ENCODE data around the gene NAAA. TPM values are rescaled to one million over a fixed set of nuclear protein-coding genes. Genes with fewer than 3 reads are reported as not detected.

Gene NAAA
- total and polyA plus RNA-seq, 2 donors (not counting 1 experiment from before 2014, with no cell fraction given) = 51.4 to 55.2 TPM

DNA sequence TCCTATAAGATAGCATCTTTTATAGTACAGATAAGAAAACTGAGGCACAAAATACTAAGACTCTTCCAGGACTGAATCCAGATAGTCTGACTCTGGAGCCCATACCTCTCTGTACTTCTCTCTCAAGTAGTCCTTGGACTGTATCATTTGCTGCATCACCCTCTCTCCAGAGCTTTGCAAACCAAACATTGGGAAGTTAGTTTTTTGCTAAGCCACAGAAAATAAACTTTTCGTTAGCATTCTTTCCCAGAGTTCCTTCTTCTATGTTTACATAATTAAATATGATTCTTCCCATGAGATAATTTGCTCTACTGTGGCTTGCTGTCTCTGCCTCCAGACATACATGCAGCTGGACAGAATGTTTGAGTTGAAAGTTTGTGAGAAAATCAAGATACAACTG is 60.5 kb downstream of the NAAA start:
- ATAC-seq (ENCODE audit: low read depth) (no peak), DNase-seq (no peak)
- H3K4me3 ChIP-seq (ENCODE audit: control extremely low read depth in 1 of 5, extremely low read depth in 1 of 5, insufficient read depth in 1 of 5, low read depth in 2 of 5, low read length in 4 of 5) = no peak overlapping the region
- H3K9me3 ChIP-seq (ENCODE audit: control extremely low read depth in 1 of 3, control insufficient read depth in 2 of 3, insufficient read depth in 1 of 3, low read length in 2 of 3) = no peaks in the 10 kb centered on the region
- no peaks in the 10 kb centered on the region for H3K27me3 ChIP-seq (replicated peaks in 1 of 4; ENCODE audit: control extremely low read depth in 1 of 4, control insufficient read depth in 3 of 4, insufficient read depth in 4 of 4, low read length in 3 of 4)
- H3K9me3 Mint-ChIP-seq (ENCODE audit: insufficient read depth) = no peaks in the 10 kb centered on the region
- no peaks in the 10 kb centered on the region for H3K36me3 ChIP-seq (replicated peaks in 1 of 2; ENCODE audit: control extremely low read depth in 1 of 2, control insufficient read depth in 1 of 2, extremely low read depth in 1 of 2, insufficient read depth in 2 of 2, low read length in 1 of 2)
- no peaks in the 10 kb centered on the region for H4K20me1 ChIP-seq (ENCODE audit: control insufficient read depth, insufficient read depth, low read length, poor library complexity, severe bottlenecking)
- no peaks in the 10 kb centered on the region for H3K79me2 ChIP-seq (ENCODE audit: control insufficient read depth, insufficient read depth, low read length)
- no peak overlapping the region for H2AFZ ChIP-seq (ENCODE audit: insufficient read depth, low read depth, low read length, poor library complexity, severe bottlenecking)
- peaks cover 18% of the 10 kb centered on the region for H3K27me3 Mint-ChIP-seq
- no peak overlapping the region for H3K4me3 Mint-ChIP-seq
- no peak overlapping the region for H3K27ac Mint-ChIP-seq
- ChIA-PET CTCF (interaction anchor here (1.4 kb wide), 1 partner anchor 14 kb away, joined by 4 read pairs; no protein-coding TSS in a partner anchor), POLR2A (no interaction called here)
- no CpG with 5 or more reads among the region's 1 CpG for WGBS (ENCODE audit: insufficient coverage)
- no peak overlapping the region for H3K27ac ChIP-seq (ENCODE audit: low read length in 2 of 2)
- intact Hi-C loops (cut with micrococcal nuclease) = no loop called here
- no peaks in the 10 kb centered on the region for H3K4me1 Mint-ChIP-seq
- no peak overlapping the region for H3K4me2 ChIP-seq (replicated peaks; ENCODE audit: low read depth, low read length, poor library complexity, severe bottlenecking)
- no peaks in the 10 kb centered on the region for H3K4me1 ChIP-seq (ENCODE audit: control insufficient read depth in 2 of 2, insufficient read depth in 2 of 2, low read length in 2 of 2)
- H3K9ac ChIP-seq (ENCODE audit: low read length) = no peak overlapping the region
- TF ChIP-seq EZH2 (IDR thresholded peaks at IDR 0.05; ENCODE audit: borderline replicate concordance, insufficient read depth, low read depth, low read length, poor library complexity, severe bottlenecking) = no peak

DNA sequence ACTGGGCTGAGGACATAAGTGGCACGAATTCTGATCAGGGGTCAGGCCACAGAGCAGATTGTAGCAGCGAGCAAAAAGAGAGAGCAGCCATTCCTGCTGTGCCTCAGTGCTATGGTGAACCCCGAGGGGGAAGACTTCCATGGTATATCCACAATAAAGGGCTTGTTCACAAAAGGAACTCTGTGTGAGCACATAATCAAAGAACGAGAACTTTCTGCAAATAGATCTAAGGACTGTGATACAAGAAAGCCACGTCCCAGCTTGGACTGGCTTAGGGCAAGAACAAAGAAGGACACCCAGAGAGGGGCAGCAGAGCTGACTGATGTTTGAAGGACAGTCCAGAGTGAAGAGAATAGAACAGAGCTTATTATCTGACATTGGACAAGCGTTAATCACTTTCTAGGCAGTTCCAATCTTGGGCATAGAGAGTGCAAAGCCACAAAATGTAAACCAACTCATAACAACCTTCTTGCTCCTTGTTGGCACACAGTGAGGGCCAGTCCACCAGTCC is 62.5 kb downstream of the NAAA start:
- no peaks in the 10 kb centered on the region for H3K4me1 ChIP-seq (ENCODE audit: control insufficient read depth in 2 of 2, insufficient read depth in 2 of 2, low read length in 2 of 2)
- DNase-seq = no peak
- H3K9me3 ChIP-seq (ENCODE audit: control extremely low read depth in 1 of 3, control insufficient read depth in 2 of 3, insufficient read depth in 1 of 3, low read length in 2 of 3) = no peaks in the 10 kb centered on the region
- no peak overlapping the region for H3K4me3 ChIP-seq (ENCODE audit: control extremely low read depth in 1 of 5, extremely low read depth in 1 of 5, insufficient read depth in 1 of 5, low read depth in 2 of 5, low read length in 4 of 5)
- TF ChIP-seq, protein P1, sequence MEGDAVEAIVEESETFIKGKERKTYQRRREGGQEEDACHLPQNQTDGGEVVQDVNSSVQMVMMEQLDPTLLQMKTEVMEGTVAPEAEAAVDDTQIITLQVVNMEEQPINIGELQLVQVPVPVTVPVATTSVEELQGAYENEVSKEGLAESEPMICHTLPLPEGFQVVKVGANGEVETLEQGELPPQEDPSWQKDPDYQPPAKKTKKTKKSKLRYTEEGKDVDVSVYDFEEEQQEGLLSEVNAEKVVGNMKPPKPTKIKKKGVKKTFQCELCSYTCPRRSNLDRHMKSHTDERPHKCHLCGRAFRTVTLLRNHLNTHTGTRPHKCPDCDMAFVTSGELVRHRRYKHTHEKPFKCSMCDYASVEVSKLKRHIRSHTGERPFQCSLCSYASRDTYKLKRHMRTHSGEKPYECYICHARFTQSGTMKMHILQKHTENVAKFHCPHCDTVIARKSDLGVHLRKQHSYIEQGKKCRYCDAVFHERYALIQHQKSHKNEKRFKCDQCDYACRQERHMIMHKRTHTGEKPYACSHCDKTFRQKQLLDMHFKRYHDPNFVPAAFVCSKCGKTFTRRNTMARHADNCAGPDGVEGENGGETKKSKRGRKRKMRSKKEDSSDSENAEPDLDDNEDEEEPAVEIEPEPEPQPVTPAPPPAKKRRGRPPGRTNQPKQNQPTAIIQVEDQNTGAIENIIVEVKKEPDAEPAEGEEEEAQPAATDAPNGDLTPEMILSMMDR (IDR thresholded peaks at IDR 0.05) = no peak
- TF ChIP-seq EZH2 (IDR thresholded peaks at IDR 0.05; ENCODE audit: borderline replicate concordance, insufficient read depth, low read depth, low read length, poor library complexity, severe bottlenecking) = no peak
- H3K27me3 Mint-ChIP-seq = peaks cover 18% of the 10 kb centered on the region
- H4K20me1 ChIP-seq (ENCODE audit: control insufficient read depth, insufficient read depth, low read length, poor library complexity, severe bottlenecking) = no peaks in the 10 kb centered on the region
- POLR2A ChIA-PET = no interaction called here
- CTCF ChIA-PET = interaction anchor here (1.0 kb wide), 1 partner anchor 30 kb away, joined by 3 read pairs; no protein-coding TSS in a partner anchor
- intact Hi-C loops (cut with micrococcal nuclease) = no loop called here
- H3K4me1 Mint-ChIP-seq = no peaks in the 10 kb centered on the region
- no peaks in the 10 kb centered on the region for H3K9me3 Mint-ChIP-seq (ENCODE audit: insufficient read depth)
- H3K27ac Mint-ChIP-seq = no peak overlapping the region
- H3K27me3 ChIP-seq (replicated peaks in 1 of 4; ENCODE audit: control extremely low read depth in 1 of 4, control insufficient read depth in 3 of 4, insufficient read depth in 4 of 4, low read length in 3 of 4) = no peaks in the 10 kb centered on the region
- no peak overlapping the region for H3K27ac ChIP-seq (ENCODE audit: low read length in 2 of 2)
- no peak overlapping the region for H3K4me3 Mint-ChIP-seq
- no peak overlapping the region for H2AFZ ChIP-seq (ENCODE audit: insufficient read depth, low read depth, low read length, poor library complexity, severe bottlenecking)
- H3K9ac ChIP-seq (ENCODE audit: low read length) = no peak overlapping the region
- WGBS (ENCODE audit: insufficient coverage) = 66% methylated on average over 6 of the region's 6 CpGs
- H3K79me2 ChIP-seq (ENCODE audit: control insufficient read depth, insufficient read depth, low read length) = no peaks in the 10 kb centered on the region
- no peak for ATAC-seq (ENCODE audit: low read depth)
- H3K36me3 ChIP-seq (replicated peaks in 1 of 2; ENCODE audit: control extremely low read depth in 1 of 2, control insufficient read depth in 1 of 2, extremely low read depth in 1 of 2, insufficient read depth in 2 of 2, low read length in 1 of 2) = no peaks in the 10 kb centered on the region
- H3K4me2 ChIP-seq (replicated peaks; ENCODE audit: low read depth, low read length, poor library complexity, severe bottlenecking) = no peak overlapping the region
